PC-3 (cell line): Measurements from ENCODE around the gene MCRIP2. TPM values are rescaled to one million over a fixed set of nuclear protein-coding genes. Genes with fewer than 3 reads are reported as not detected.

Experiments
- ATAC-seq: fragments of 200-7000 bp; cut with Tn5 transposase; 2 replicates; pipeline ENCODE4 v1.9.1; 2020; ENCODE audit warnings: mild to moderate bottlenecking, moderate library complexity
- Bru-seq: library from RNA; stranded (reverse); fragments of 400-500 nt; gene quantifications from one replicate; lab custom pipeline; 2021; lab: Mats Ljungman, UMichigan
- BruChase-seq, 2 experiments: library from RNA; stranded (reverse); fragments of 400-500 nt; gene quantifications; one replicate each; lab custom pipeline; 2021; lab: Mats Ljungman, UMichigan
- BruUV-seq: library from RNA; stranded (reverse); fragments of 400-500 nt; replicated peaks from 2 replicates; lab custom pipeline; 2021; lab: Mats Ljungman, UMichigan
- CTCF ChIA-PET: fragments of 300-600 bp; sonication (Branson Sonifier 250); formaldehyde crosslinking; loops from one replicate; lab custom pipeline; 2022; ENCODE audit warnings: antibody characterized with exemption; lab: Charles Lee
- POLR2A ChIA-PET: fragments of 300-600 bp; sonication (Branson Sonifier 250); formaldehyde crosslinking; loops from one replicate; lab custom pipeline; 2022; ENCODE audit warnings: antibody characterized with exemption; ENCODE audit not compliant: unreplicated experiment; lab: Charles Lee
- DNase-seq: peaks from one replicate; pipeline ENCODE4 v3.0.0-alpha.2; 2015
- H2AFZ ChIP-seq: fragments of 300-600 bp; sonication (generic); 2 replicates; pipeline ENCODE4 v1.6.0; 2016; ENCODE audit warnings: antibody characterized with exemption, low read length
- H3F3A ChIP-seq: fragments of 300-600 bp; sonication (generic); one replicate; pipeline ENCODE4 v1.6.0; 2017; ENCODE audit warnings: antibody characterized with exemption, low read length, control low read depth, mild to moderate bottlenecking; ENCODE audit not compliant: unreplicated experiment
- H3K27ac ChIP-seq: fragments of 300-600 bp; sonication (generic); 2 replicates; pipeline ENCODE4 v1.5.1; 2016; ENCODE audit warnings: mild to moderate bottlenecking, low read length
- H3K27me3 ChIP-seq: fragments of 300-600 bp; sonication (generic); 2 replicates; pipeline ENCODE4 v1.6.1; 2016; ENCODE audit warnings: low read length, mixed read lengths
- H3K36me3 ChIP-seq: fragments of 300-600 bp; sonication (generic); 2 replicates; pipeline ENCODE4 v1.6.1; 2016; ENCODE audit warnings: low read depth, mixed run types, low read length, mixed read lengths
- H3K4me1 ChIP-seq: fragments of 300-600 bp; sonication (generic); 2 replicates; pipeline ENCODE4 v1.5.1; 2016; ENCODE audit warnings: low read length; ENCODE audit not compliant: insufficient read depth
- H3K4me2 ChIP-seq: fragments of 300-600 bp; sonication (generic); 2 replicates; pipeline ENCODE4 v1.6.0; 2016; ENCODE audit warnings: low read length
- H3K4me3 ChIP-seq: fragments of 300-600 bp; sonication (generic); 2 replicates; pipeline ENCODE4 v1.5.1; 2016; ENCODE audit warnings: mild to moderate bottlenecking, low read length, mixed read lengths
- H3K79me2 ChIP-seq: fragments of 300-600 bp; sonication (generic); 2 replicates; pipeline ENCODE4 v1.6.1; 2017; ENCODE audit warnings: low read length, mixed read lengths
- H3K9ac ChIP-seq: fragments of 300-600 bp; sonication (generic); 2 replicates; pipeline ENCODE4 v1.6.0; 2016; ENCODE audit warnings: mild to moderate bottlenecking, low read length
- H3K9me2 ChIP-seq: fragments of 300-600 bp; sonication (generic); replicated peaks from 2 replicates; pipeline ENCODE4 v1.6.1; 2016; ENCODE audit warnings: mixed run types, low read length, mixed read lengths
- H3K9me3 ChIP-seq: fragments of 300-600 bp; sonication (generic); 2 replicates; pipeline ENCODE4 v1.6.1; 2016; ENCODE audit warnings: low read length, mixed read lengths
- H4K20me1 ChIP-seq: fragments of 300-600 bp; sonication (generic); 2 replicates; pipeline ENCODE4 v1.6.1; 2016; ENCODE audit warnings: low read length, mixed read lengths
- CTCF ChIP-seq: fragments of 300-600 bp; sonication (generic); conservative IDR thresholded peaks from 2 replicates; pipeline ENCODE4 v1.5.1; 2017; ENCODE audit warnings: antibody characterized with exemption, low read depth, mild to moderate bottlenecking, low read length
- EZH2 ChIP-seq: fragments of 300-600 bp; sonication (generic); IDR thresholded peaks from one replicate; pipeline ENCODE4 v1.6.1; 2017; ENCODE audit warnings: antibody characterized with exemption, mild to moderate bottlenecking, low read length; ENCODE audit not compliant: unreplicated experiment
- EZH2phosphoT487 ChIP-seq: fragments of 300-600 bp; sonication (generic); IDR thresholded peaks from 2 replicates; pipeline ENCODE4 v1.6.1; 2018; ENCODE audit warnings: mild to moderate bottlenecking, antibody characterized with exemption, low read length, borderline replicate concordance
- intact Hi-C: fragments of 100-400 bp; cut with micrococcal nuclease; formaldehyde crosslinking; loops from 2 replicates; pipeline ENCODE4 v1.9.0; 2023
- long read RNA-seq: library from polyadenylated mRNA; unstranded; transcript quantifications from one replicate; pipeline ENCODE4 v2.0.0, GENCODE V29; 2021; ENCODE audit not compliant: unreplicated experiment
- total RNA-seq: library from RNA; depleted of rRNA; stranded (reverse); fragments of >200 nt; gene quantifications from 2 replicates; pipeline ENCODE4 v1.2.3, GENCODE V29; 2014; rRNA removed

Gene MCRIP2
- total RNA-seq = 83.5 and 84.6 TPM in 2 replicates
- Bru-seq, nascent RNA = percentile 58 among the genes with signal in this experiment
- BruChase-seq, experiment 1, labeled RNA remaining after a 6-hour chase = percentile 72 among the genes with signal in this experiment
- BruChase-seq, experiment 2, labeled RNA remaining after a 2-hour chase = percentile 77 among the genes with signal in this experiment
- long read RNA-seq, transcript MCRIP2-201 (5 exons, 946 nt) = major isoform, 15 of 57 reads
- long read RNA-seq, transcript MCRIP2-204 (1 exons, 1,728 nt) = minor isoform, 8 of 57 reads
- long read RNA-seq, partial matches to known transcripts = 18 of 57 reads
- long read RNA-seq, other reads (novel, unspliced or antisense) = 11 of 57 reads

DNA sequence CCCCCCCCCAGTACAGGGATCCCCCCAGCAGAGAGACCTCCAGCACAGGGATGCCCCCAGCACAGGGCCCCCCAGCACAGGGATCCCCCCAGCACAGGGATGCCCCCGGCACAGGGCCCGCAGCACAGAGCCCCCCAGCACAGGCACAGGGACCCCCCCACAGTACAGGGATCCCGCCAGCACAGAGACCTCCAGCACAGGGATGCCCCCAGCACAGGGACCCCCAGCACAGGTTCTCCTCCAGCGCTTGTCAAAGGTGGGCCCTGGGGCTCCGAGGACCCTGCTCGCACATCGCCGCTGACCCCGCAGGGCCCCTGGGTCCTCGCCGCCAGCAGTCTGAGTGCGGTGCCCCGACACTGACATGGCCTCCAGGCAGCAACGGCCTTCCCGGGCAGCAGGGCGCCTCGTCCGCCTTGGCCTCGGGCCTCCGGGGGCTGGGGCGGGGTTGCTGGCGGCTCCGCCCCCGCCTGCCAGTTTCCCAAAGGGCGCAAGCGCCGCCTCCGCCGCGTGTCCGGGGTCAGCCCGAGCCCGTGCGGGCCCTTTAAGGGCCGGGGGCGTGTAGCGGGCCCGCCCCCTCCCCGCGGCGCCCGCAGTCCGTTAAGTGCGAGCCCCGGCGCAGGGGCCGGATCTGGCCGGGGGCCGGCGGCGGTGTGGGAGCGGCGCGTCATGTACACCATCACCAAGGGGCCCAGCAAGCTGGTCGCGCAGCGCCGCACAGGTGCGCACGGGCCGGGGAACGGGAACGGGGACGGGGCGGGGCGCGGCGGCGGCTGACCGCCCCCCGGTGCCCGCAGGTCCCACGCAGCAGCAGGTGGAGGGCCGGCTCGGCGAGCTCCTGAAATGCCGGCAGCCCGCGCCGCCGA is at the start of gene MCRIP2:
Gene MCRIP2, plus strand, starts transcription at position 503 of the 863 bp plus-strand sequence. Its CDS starts 164 bp downstream, at position 667.
- BruUV-seq = no TSS peak
- TF ChIP-seq EZH2phosphoT487 (no peak), EZH2 (no peak), CTCF (no peak)
- H3K79me2 ChIP-seq = peaks cover 40% of the 10 kb centered on the region
- H3K9me3 ChIP-seq = no peaks in the 10 kb centered on the region
- intact Hi-C loops = no loop called here
- H3K4me2 ChIP-seq = peak within 1 kb of the TSS; percentile 93
- H3K36me3 ChIP-seq = no peaks in the 10 kb centered on the region
- H3K27ac ChIP-seq = peak within 1 kb of the TSS; percentile 29
- H3K4me3 ChIP-seq = peak within 1 kb of the TSS; percentile 81
- H3K4me1 ChIP-seq = peaks cover 34% of the 10 kb centered on the region
- H3K9ac ChIP-seq = peak within 1 kb of the TSS; percentile 67
- ATAC-seq (peak; percentile 58), DNase-seq (peak; percentile 80)
- ChIA-PET CTCF (no interaction called here), POLR2A (no interaction called here)
- H3F3A ChIP-seq = no peaks in the 10 kb centered on the region
- H2AFZ ChIP-seq = peak within 1 kb of the TSS; percentile 74
- no peaks in the 10 kb centered on the region for H3K9me2 ChIP-seq
- H3K27me3 ChIP-seq = no peaks in the 10 kb centered on the region
- no peaks in the 10 kb centered on the region for H4K20me1 ChIP-seq

- Histone ChIP-seq H3F3A (no peaks in the 10 kb centered on the region), H3K9ac (no peak overlapping the region), H3K4me1 (peaks cover 28% of the 10 kb centered on the region), H3K4me2 (peak overlapping the region; percentile 31; the same call in 1 of the 2 replicates), H3K4me3 (no peak overlapping the region), H3K27ac (no peak overlapping the region), H3K36me3 (no peaks in the 10 kb centered on the region), H2AFZ (no peak overlapping the region), H3K79me2 (peaks cover 76% of the 10 kb centered on the region), H3K27me3 (no peaks in the 10 kb centered on the region), H3K9me3 (no peaks in the 10 kb centered on the region), H3K9me2 (no peaks in the 10 kb centered on the region), H4K20me1 (peaks cover 12% of the 10 kb centered on the region; the same call in 1 of the 2 replicates)
- BruUV-seq = no TSS peak
- CTCF ChIA-PET = no interaction called here
- ATAC-seq (no peak), DNase-seq (no peak)
- TF ChIP-seq EZH2 (no peak), EZH2phosphoT487 (no peak), CTCF (no peak)
- intact Hi-C loops = no loop called here
- POLR2A ChIA-PET = no interaction called here
These were observed 49.6 kb upstream of the MCRIP2 start for GRCh38 chr16:591892-592517.
